ENCODE measurements around the gene SCGB1D1. TPM values are rescaled to one million over a fixed set of nuclear protein-coding genes. Genes with fewer than 3 reads are reported as not detected.
"Not testable (repeated sequence)": the region's sequence is repeated elsewhere in the genome, so short reads cannot be mapped to it uniquely, and the experiment has no call there.

The SCGB1D1 gene
- total RNA-seq, 1 donor from 2014 or later: not detected

- H3K4me3 Mint-ChIP-seq (ENCODE audit: low read depth): no peak overlapping the region
- no peaks in the 10 kb centered on the region for H3K4me1 Mint-ChIP-seq (ENCODE audit: low read depth)
- no peak overlapping the region for H3K27ac Mint-ChIP-seq
- H3K36me3 Mint-ChIP-seq (ENCODE audit: low read depth): no peaks in the 10 kb centered on the region
- H3K9me3 Mint-ChIP-seq: no peaks in the 10 kb centered on the region
- intact Hi-C loops (cut with micrococcal nuclease): no loop called here
- no peak for DNase-seq (ENCODE audit: low spot score)
- H3K27me3 Mint-ChIP-seq (ENCODE audit: low read depth): peaks cover 15% of the 10 kb centered on the region
Observed at GRCh38 chr11:62176766-62177165, 13.2 kb upstream of the SCGB1D1 start.

GRCh38 chr11:62179995-62180394 is 10.0 kb upstream of the SCGB1D1 start:
- Mint-ChIP-seq H3K27ac (no peak overlapping the region), H3K9me3 (no peaks in the 10 kb centered on the region), H3K36me3 (ENCODE audit: low read depth) (no peaks in the 10 kb centered on the region), H3K4me1 (ENCODE audit: low read depth) (no peaks in the 10 kb centered on the region), H3K27me3 (ENCODE audit: low read depth) (peaks cover 12% of the 10 kb centered on the region), H3K4me3 (ENCODE audit: low read depth) (no peak overlapping the region)
- DNase-seq (ENCODE audit: low spot score): no peak
- intact Hi-C loops (cut with micrococcal nuclease): no loop called here

GRCh38 chr11:62181097-62181496 is 8.9 kb upstream of the SCGB1D1 start:
- Mint-ChIP-seq H3K27ac (no peak overlapping the region), H3K36me3 (ENCODE audit: low read depth) (no peaks in the 10 kb centered on the region), H3K4me3 (ENCODE audit: low read depth) (no peak overlapping the region), H3K9me3 (no peaks in the 10 kb centered on the region), H3K4me1 (ENCODE audit: low read depth) (no peaks in the 10 kb centered on the region), H3K27me3 (ENCODE audit: low read depth) (peaks cover 13% of the 10 kb centered on the region)
- intact Hi-C loops (cut with micrococcal nuclease): no loop called here
- no peak for DNase-seq (ENCODE audit: low spot score)

- H3K4me1 Mint-ChIP-seq (ENCODE audit: low read depth): no peaks in the 10 kb centered on the region
- peaks cover 12% of the 10 kb centered on the region for H3K27me3 Mint-ChIP-seq (ENCODE audit: low read depth)
- intact Hi-C loops (cut with micrococcal nuclease): no loop called here
- no peak overlapping the region for H3K27ac Mint-ChIP-seq
- no peak overlapping the region for H3K4me3 Mint-ChIP-seq (ENCODE audit: low read depth)
- DNase-seq (ENCODE audit: low spot score): no peak
- no peaks in the 10 kb centered on the region for H3K36me3 Mint-ChIP-seq (ENCODE audit: low read depth)
- H3K9me3 Mint-ChIP-seq: no peaks in the 10 kb centered on the region
Observed at GRCh38 chr11:62182147-62182891, 7.7 kb upstream of the SCGB1D1 start.

GRCh38 chr11:62186195-62186594 is 3.8 kb upstream of the SCGB1D1 start:
- H3K27ac Mint-ChIP-seq: no peak overlapping the region
- no peaks in the 10 kb centered on the region for H3K9me3 Mint-ChIP-seq
- intact Hi-C loops (cut with micrococcal nuclease): no loop called here
- H3K36me3 Mint-ChIP-seq (ENCODE audit: low read depth): no peaks in the 10 kb centered on the region
- H3K27me3 Mint-ChIP-seq (ENCODE audit: low read depth): peaks cover 25% of the 10 kb centered on the region
- H3K4me3 Mint-ChIP-seq (ENCODE audit: low read depth): no peak overlapping the region
- no peaks in the 10 kb centered on the region for H3K4me1 Mint-ChIP-seq (ENCODE audit: low read depth)
- no peak for DNase-seq (ENCODE audit: low spot score)

DNA sequence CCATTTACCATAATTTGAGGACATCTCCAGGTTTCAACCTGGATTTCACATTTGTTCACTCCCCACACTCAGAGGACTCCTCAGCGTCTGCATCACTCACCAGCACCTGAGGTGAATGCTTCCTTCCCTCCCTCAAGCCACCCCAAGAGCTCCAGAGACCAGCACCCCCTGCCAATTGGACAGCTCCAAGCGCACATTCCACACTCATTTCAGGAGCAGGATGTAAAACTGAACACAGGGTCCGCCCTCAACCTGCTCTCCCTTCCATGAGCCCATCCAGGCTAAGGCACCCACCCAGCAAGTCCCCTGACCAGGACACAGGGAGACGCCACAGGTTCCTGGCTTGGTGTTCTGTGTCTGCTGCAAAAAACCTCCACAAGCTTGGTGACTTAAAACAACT is 3.9 kb downstream of the SCGB1D1 start:
- no peaks in the 10 kb centered on the region for H3K9me3 Mint-ChIP-seq
- no peak overlapping the region for H3K4me3 Mint-ChIP-seq (ENCODE audit: low read depth)
- no peaks in the 10 kb centered on the region for H3K36me3 Mint-ChIP-seq (ENCODE audit: low read depth)
- H3K27me3 Mint-ChIP-seq (ENCODE audit: low read depth): peaks cover 24% of the 10 kb centered on the region
- DNase-seq (ENCODE audit: low spot score): no peak
- H3K27ac Mint-ChIP-seq: no peak overlapping the region
- intact Hi-C loops (cut with micrococcal nuclease): no loop called here
- no peaks in the 10 kb centered on the region for H3K4me1 Mint-ChIP-seq (ENCODE audit: low read depth)

GRCh38 chr11:62195010-62195409 is 5.0 kb downstream of the SCGB1D1 start:
- H3K9me3 Mint-ChIP-seq: not testable (repeated sequence)

GRCh38 chr11:62195945-62196344 is 5.9 kb downstream of the SCGB1D1 start:
- no peaks in the 10 kb centered on the region for H3K4me1 Mint-ChIP-seq (ENCODE audit: low read depth)
- H3K9me3 Mint-ChIP-seq: no peaks in the 10 kb centered on the region
- intact Hi-C loops (cut with micrococcal nuclease): no loop called here
- no peak overlapping the region for H3K4me3 Mint-ChIP-seq (ENCODE audit: low read depth)
- no peaks in the 10 kb centered on the region for H3K36me3 Mint-ChIP-seq (ENCODE audit: low read depth)
- no peak for DNase-seq (ENCODE audit: low spot score)
- H3K27me3 Mint-ChIP-seq (ENCODE audit: low read depth): peaks cover 26% of the 10 kb centered on the region
- no peak overlapping the region for H3K27ac Mint-ChIP-seq

More at GRCh38 chr11:62195010-62195409, 5.0 kb downstream of the SCGB1D1 start:
- H3K4me1 Mint-ChIP-seq (ENCODE audit: low read depth); H3K4me3 Mint-ChIP-seq (ENCODE audit: low read depth); H3K36me3 Mint-ChIP-seq (ENCODE audit: low read depth); intact Hi-C loops (cut with micrococcal nuclease); DNase-seq (ENCODE audit: low spot score); H3K27ac Mint-ChIP-seq: not testable (repeated sequence)
- H3K27me3 Mint-ChIP-seq (ENCODE audit: low read depth): peaks cover 21% of the 10 kb centered on the region

GRCh38 chr11:62197400-62197799 is 7.4 kb downstream of the SCGB1D1 start:
- intact Hi-C loops (cut with micrococcal nuclease); H3K4me3 Mint-ChIP-seq (ENCODE audit: low read depth); H3K36me3 Mint-ChIP-seq (ENCODE audit: low read depth); H3K27ac Mint-ChIP-seq; H3K9me3 Mint-ChIP-seq; H3K4me1 Mint-ChIP-seq (ENCODE audit: low read depth); DNase-seq (ENCODE audit: low spot score): not testable (repeated sequence)
- peaks cover 30% of the 10 kb centered on the region for H3K27me3 Mint-ChIP-seq (ENCODE audit: low read depth)

- Mint-ChIP-seq H3K27ac (no peak overlapping the region), H3K4me1 (ENCODE audit: low read depth) (no peaks in the 10 kb centered on the region), H3K9me3 (no peaks in the 10 kb centered on the region), H3K4me3 (ENCODE audit: low read depth) (no peak overlapping the region), H3K27me3 (ENCODE audit: low read depth) (peaks cover 18% of the 10 kb centered on the region), H3K36me3 (ENCODE audit: low read depth) (no peaks in the 10 kb centered on the region)
- DNase-seq (ENCODE audit: low spot score): no peak
- intact Hi-C loops (cut with micrococcal nuclease): no loop called here
Observed at GRCh38 chr11:62201376-62201775, 11.4 kb downstream of the SCGB1D1 start.

DNA sequence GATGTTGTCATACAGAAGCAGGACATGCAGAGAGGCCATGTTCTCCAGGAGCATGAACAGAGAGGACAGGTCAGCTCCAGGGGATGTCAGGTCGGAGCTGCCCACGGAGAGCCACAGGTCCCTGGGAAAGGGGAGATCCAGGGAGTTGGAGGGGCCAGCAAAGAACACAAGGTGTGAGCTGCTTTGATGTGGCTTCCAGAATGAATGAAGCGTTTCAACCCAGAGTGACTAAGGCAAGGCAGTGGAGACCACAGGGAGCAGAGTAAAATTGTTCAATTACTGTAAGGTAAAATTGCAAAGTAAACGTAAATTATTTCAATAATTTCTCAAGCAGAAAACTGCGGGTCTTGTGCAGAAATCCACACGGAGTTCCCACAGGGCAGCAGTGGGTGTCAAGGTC is 12.9 kb downstream of the SCGB1D1 start:
- no peaks in the 10 kb centered on the region for H3K4me1 Mint-ChIP-seq (ENCODE audit: low read depth)
- peaks cover 18% of the 10 kb centered on the region for H3K27me3 Mint-ChIP-seq (ENCODE audit: low read depth)
- no peaks in the 10 kb centered on the region for H3K9me3 Mint-ChIP-seq
- no peak for DNase-seq (ENCODE audit: low spot score)
- no peaks in the 10 kb centered on the region for H3K36me3 Mint-ChIP-seq (ENCODE audit: low read depth)
- no peak overlapping the region for H3K27ac Mint-ChIP-seq
- H3K4me3 Mint-ChIP-seq (ENCODE audit: low read depth): no peak overlapping the region
- intact Hi-C loops (cut with micrococcal nuclease): no loop called here

- Mint-ChIP-seq H3K4me1 (ENCODE audit: low read depth) (no peaks in the 10 kb centered on the region), H3K9me3 (no peaks in the 10 kb centered on the region), H3K27ac (no peak overlapping the region), H3K4me3 (ENCODE audit: low read depth) (no peak overlapping the region), H3K27me3 (ENCODE audit: low read depth) (peaks cover 19% of the 10 kb centered on the region), H3K36me3 (ENCODE audit: low read depth) (no peaks in the 10 kb centered on the region)
- no peak for DNase-seq (ENCODE audit: low spot score)
- intact Hi-C loops (cut with micrococcal nuclease): no loop called here
Observed at GRCh38 chr11:62204430-62204829, 14.4 kb downstream of the SCGB1D1 start.

- no peak for DNase-seq (ENCODE audit: low spot score)
- Mint-ChIP-seq H3K36me3 (ENCODE audit: low read depth) (no peaks in the 10 kb centered on the region), H3K9me3 (no peaks in the 10 kb centered on the region), H3K27ac (no peak overlapping the region), H3K4me3 (ENCODE audit: low read depth) (no peak overlapping the region), H3K4me1 (ENCODE audit: low read depth) (no peaks in the 10 kb centered on the region), H3K27me3 (ENCODE audit: low read depth) (peaks cover 16% of the 10 kb centered on the region)
- intact Hi-C loops (cut with micrococcal nuclease): no loop called here
Observed at GRCh38 chr11:62205441-62205840, 15.4 kb downstream of the SCGB1D1 start.
